ENCODE data around the gene MED10. TPM values are rescaled to one million over a fixed set of nuclear protein-coding genes. Genes with fewer than 3 reads are reported as not detected.
A peak's percentile ranks its signal among the peaks of the same experiment; 100 is the strongest.

Gene MED10
- total RNA-seq, 6 donors from 2014 or later = 17.8 to 36.1 (median 29.1) TPM

DNA sequence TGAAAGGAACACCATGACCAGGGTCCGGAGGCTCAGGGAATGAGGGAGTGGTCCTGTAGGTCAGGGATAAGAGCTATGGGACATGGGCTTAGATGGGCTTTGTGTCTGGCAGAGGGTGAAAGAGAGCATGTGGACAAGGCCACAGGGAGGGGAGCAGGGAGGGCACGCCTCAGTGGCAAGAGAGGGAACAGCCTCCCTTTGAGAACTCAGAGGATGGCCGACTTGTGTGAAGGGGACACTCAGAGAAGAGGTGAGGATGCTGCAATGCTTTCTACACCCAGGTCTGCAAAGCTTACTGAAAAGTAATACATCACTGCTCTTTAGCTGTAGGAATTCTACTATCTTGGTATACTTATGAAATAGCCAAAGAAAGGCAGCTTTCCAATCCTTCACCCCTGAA lies 23.5 kb downstream of the MED10 start:
- WGBS, 2 donors = 66 to 73% methylated on average over 3 of the region's 3 CpGs
- no peak for ATAC-seq (ENCODE audit: low FRiP score in 2 of 2)
- Histone ChIP-seq H3K4me3 (no peak overlapping the region), H3K27ac (no peak overlapping the region), H3K36me3 (peaks cover 0 to 16% (median 2%) of the 10 kb centered on the region in 4 donors), H3K4me1 (no peaks in the 10 kb centered on the region), H3K27me3 (no peaks in the 10 kb centered on the region), H3K9me3 (no peaks in the 10 kb centered on the region)
- TF ChIP-seq POLR2AphosphoS5 (IDR thresholded peaks at IDR 0.05) (no peak), POLR2A (IDR thresholded peaks at IDR 0.05) (no peak), EP300 (IDR thresholded peaks at IDR 0.05) (no peak)
- peak in 1 of 2 donors; percentile 6 for DNase-seq

- peaks cover 0 to 14% (median 2%) of the 10 kb centered on the region in 4 donors for H3K36me3 ChIP-seq
- H3K9me3 ChIP-seq = no peaks in the 10 kb centered on the region
- no peaks in the 10 kb centered on the region for H3K27me3 ChIP-seq
- DNase-seq = no peak
- 82 to 83% methylated on average over 12 to 13 of the region's 13 CpGs for whole genome bisulfite sequencing, 2 donors
- no peak overlapping the region for H3K27ac ChIP-seq
- no peaks in the 10 kb centered on the region for H3K4me1 ChIP-seq
- TF ChIP-seq EP300 (IDR thresholded peaks at IDR 0.05) (no peak), POLR2A (IDR thresholded peaks at IDR 0.05) (no peak), POLR2AphosphoS5 (IDR thresholded peaks at IDR 0.05) (no peak)
- TF ChIP-seq, protein P1, sequence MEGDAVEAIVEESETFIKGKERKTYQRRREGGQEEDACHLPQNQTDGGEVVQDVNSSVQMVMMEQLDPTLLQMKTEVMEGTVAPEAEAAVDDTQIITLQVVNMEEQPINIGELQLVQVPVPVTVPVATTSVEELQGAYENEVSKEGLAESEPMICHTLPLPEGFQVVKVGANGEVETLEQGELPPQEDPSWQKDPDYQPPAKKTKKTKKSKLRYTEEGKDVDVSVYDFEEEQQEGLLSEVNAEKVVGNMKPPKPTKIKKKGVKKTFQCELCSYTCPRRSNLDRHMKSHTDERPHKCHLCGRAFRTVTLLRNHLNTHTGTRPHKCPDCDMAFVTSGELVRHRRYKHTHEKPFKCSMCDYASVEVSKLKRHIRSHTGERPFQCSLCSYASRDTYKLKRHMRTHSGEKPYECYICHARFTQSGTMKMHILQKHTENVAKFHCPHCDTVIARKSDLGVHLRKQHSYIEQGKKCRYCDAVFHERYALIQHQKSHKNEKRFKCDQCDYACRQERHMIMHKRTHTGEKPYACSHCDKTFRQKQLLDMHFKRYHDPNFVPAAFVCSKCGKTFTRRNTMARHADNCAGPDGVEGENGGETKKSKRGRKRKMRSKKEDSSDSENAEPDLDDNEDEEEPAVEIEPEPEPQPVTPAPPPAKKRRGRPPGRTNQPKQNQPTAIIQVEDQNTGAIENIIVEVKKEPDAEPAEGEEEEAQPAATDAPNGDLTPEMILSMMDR (IDR thresholded peaks at IDR 0.05) = no peak
- ATAC-seq (ENCODE audit: low FRiP score in 2 of 2) = no peak
- no peak overlapping the region for H3K4me3 ChIP-seq
Measured at GRCh38 chr5:6353602-6354302, 24.6 kb downstream of the MED10 start.

DNA sequence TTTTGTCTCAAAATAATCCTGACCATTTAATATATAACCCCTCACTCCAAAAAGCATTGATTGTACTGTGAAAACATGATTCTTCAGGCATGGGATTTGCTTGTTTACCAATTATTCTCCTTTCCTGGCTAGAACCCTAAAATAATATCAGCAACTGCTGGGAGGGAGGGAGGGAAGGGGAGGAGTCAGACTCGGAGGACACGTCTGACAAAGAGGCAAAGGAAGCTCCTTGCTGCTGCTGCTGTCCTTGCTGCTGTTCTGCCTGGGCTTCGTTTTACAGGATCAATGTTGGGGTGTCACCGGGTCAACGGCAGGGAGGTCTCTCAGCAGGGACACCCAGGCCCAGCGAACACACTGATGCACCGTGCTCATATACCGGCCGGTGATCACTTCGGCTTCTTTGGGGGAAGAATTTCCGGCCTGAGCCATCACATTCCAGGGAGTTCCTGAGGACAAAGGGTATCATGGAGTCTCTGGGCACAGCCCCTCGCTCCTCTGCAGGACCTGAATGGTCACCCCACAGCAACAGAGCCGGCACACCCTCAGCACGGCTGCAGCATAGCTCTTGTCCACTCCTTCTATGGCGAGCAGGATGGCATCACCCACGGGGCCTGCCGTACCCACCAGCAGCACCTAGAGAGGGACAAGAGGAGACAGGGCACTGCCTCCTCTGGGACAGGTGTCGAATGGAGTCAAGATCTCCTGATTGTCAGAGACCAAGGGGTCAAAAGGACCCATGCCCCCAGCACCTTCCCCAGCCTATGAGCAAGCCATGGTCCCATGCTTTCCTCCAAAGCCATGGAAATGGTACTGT lies 27.9 kb downstream of the MED10 start:
- DNase-seq (no peak), ATAC-seq (ENCODE audit: low FRiP score in 2 of 2) (no peak)
- no peak overlapping the region for H3K27ac ChIP-seq
- H3K9me3 ChIP-seq = no peaks in the 10 kb centered on the region
- WGBS, 2 donors = 74 to 84% methylated on average over 11 to 18 of the region's 18 CpGs
- no peaks in the 10 kb centered on the region for H3K4me1 ChIP-seq
- TF ChIP-seq, protein P1 (IDR thresholded peaks at IDR 0.05) = no peak
- TF ChIP-seq EP300 (IDR thresholded peaks at IDR 0.05) = no peak
- TF ChIP-seq POLR2AphosphoS5 (IDR thresholded peaks at IDR 0.05) = no peak
- TF ChIP-seq POLR2A (IDR thresholded peaks at IDR 0.05) = no peak
- H3K27me3 ChIP-seq = no peaks in the 10 kb centered on the region
- no peak overlapping the region for H3K4me3 ChIP-seq
- no peaks in the 10 kb centered on the region for H3K36me3 ChIP-seq

DNA sequence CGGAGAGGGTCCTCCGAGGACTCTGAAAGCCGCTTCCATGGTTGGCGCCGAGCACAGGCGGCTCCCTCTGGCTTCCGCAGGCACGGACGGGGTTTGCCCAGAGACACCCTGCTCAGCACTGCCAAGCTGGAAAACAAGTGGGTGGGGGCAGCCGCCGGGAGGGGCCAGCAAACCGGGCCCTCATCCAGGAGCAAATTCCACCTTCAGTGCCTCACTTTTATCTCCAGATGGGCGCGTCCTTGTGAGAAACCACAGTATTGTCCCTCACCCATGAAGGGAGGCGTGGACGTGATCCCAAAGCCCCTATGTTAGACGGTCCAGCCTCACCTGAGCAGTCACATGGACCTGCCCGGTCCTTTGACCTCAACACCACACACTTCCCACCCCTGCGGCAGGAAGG lies 29.0 kb downstream of the MED10 start:
- H3K9me3 ChIP-seq = no peaks in the 10 kb centered on the region
- H3K4me1 ChIP-seq = no peaks in the 10 kb centered on the region
- no peak overlapping the region for H3K27ac ChIP-seq
- DNase-seq = peak in 1 of 2 donors; percentile 71
- 88 to 89% methylated on average over 16 to 19 of the region's 19 CpGs for WGBS, 2 donors
- H3K27me3 ChIP-seq = no peaks in the 10 kb centered on the region
- no peak overlapping the region for H3K4me3 ChIP-seq
- H3K36me3 ChIP-seq = no peaks in the 10 kb centered on the region
- ATAC-seq (ENCODE audit: low FRiP score in 2 of 2) = no peak
- TF ChIP-seq POLR2AphosphoS5 (IDR thresholded peaks at IDR 0.05) (no peak), POLR2A (IDR thresholded peaks at IDR 0.05) (no peak), EP300 (IDR thresholded peaks at IDR 0.05) (no peak)
- TF ChIP-seq, protein P1 (IDR thresholded peaks at IDR 0.05) = no peak

GRCh38 chr5:6348476-6349000 lies 29.8 kb downstream of the MED10 start:
- Histone ChIP-seq H3K36me3 (no peaks in the 10 kb centered on the region), H3K27ac (no peak overlapping the region), H3K4me3 (no peak overlapping the region), H3K9me3 (no peaks in the 10 kb centered on the region), H3K27me3 (no peaks in the 10 kb centered on the region), H3K4me1 (no peaks in the 10 kb centered on the region)
- DNase-seq = no peak
- WGBS, 2 donors = 93 to 96% methylated on average over 9 to 15 of the region's 15 CpGs
- ATAC-seq (ENCODE audit: low FRiP score in 2 of 2) = no peak
- TF ChIP-seq, protein P1 (IDR thresholded peaks at IDR 0.05) = no peak
- TF ChIP-seq POLR2A (IDR thresholded peaks at IDR 0.05) (no peak), EP300 (IDR thresholded peaks at IDR 0.05) (no peak), POLR2AphosphoS5 (IDR thresholded peaks at IDR 0.05) (no peak)
